Hindlimb muscle (tissue), 1 donor: Measurements from ENCODE around the gene DUS2. TPM values are rescaled to one million over a fixed set of nuclear protein-coding genes. Genes with fewer than 3 reads are reported as not detected.
A peak's percentile ranks its signal among the peaks of the same experiment; 100 is the strongest.
"Not testable (repeated sequence)": the region's sequence is repeated elsewhere in the genome, so short reads cannot be mapped to it uniquely, and the experiment has no call there.

Experiments used
- DNase-seq: peaks from one replicate; pipeline ENCODE4 v3.0.0-alpha.2; 2013
- polyA plus RNA-seq: library from polyadenylated mRNA; unstranded; fragments of 120-200 nt; gene quantifications from one replicate; pipeline ENCODE4 v1.2.1, GENCODE V29; 2013; ENCODE audit not compliant: insufficient read length

DUS2 gene
- 8.7 TPM for polyA plus RNA-seq

DNA sequence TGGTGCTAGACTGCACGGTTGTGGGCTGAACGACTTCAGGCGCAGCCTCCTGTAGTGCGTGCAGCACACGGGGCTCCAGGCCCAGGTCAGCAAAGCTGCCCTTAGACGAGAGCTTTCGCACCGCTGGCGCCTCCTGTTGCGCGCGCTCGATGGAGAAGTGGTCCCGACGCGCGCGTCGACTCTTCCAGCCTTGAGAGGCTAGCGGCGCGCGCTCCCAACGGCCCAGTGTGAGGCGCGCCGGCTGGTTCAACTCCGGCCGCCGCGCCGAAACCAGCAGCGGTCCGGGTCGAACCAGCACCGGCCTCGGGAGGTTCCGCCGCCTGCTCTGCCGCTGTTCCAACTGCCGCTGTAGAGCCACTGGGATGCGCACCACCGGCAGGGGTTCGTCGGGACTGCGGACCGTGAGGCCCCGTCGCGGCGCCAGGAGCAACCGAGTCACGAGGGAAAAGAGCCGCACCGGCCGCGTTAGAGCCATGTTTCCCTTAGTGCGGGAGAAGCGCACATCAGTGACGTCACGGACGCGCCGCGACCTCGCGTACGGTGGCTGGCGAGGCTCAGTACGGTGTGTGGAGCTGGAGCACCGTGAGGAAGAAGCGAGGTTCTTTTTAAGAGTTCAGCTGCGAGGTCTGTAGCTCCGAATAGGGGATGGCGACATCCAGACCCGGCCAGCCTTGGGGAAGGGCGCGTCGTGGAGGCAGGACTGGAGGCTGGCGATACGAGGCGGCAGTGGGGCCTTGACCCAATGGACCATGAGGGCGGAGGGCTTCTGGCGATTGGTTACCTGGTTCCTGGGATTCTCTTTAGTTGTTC, at the start of gene DUS2, which contains the start of gene DDX28:
Gene DUS2 (plus strand): TSS at position 557 of the 810 bp plus-strand sequence. CDS start 14,740 bp downstream, outside the sequence.
Gene DDX28 (minus strand): TSS at position 505 of the 810 bp plus-strand sequence. CDS start 30 bp downstream, at position 475.
- DNase-seq = peak; percentile 97

DNA sequence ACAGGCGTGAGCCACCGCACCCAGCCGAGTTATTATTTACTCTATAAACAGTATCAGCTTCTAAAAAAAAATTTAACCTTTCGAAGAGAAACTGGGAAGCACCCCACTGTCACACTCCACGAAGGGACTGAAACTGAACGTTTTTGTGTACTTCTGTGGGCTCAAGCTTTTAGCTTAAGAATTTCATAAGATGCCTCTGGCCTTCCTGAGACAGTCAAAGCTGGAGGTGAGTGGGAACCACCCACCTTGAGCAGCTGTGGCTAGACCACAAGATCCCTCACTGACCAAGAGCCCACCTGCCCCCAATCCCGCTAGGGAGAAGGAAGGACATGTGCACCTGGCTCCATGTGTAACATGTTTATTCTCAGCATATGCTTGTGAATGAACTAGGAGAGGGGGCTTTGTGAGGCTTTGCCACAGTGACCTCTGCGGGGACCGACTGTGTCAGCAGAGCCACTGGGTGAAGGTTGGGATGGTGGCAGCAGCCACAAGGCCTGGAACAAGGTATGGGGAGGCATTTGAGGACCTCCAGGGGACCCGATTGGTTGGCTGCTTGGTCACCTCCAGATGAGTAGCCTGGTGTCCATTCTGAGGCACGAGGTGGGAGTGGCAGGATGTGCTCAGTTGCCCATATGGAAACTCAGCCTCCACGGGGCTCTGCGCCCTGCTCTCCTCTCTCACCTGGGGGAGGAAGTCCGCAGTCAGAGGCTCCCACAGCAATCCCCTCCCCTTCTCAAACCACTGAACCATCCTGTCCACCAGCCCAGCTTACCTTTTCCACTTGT, 47.6 kb upstream of the DUS2 start:
- DNase-seq = no peak

- DNase-seq = no peak
These were observed 46.9 kb upstream of the DUS2 start for GRCh38 chr16:67976205-67976604.

DNA sequence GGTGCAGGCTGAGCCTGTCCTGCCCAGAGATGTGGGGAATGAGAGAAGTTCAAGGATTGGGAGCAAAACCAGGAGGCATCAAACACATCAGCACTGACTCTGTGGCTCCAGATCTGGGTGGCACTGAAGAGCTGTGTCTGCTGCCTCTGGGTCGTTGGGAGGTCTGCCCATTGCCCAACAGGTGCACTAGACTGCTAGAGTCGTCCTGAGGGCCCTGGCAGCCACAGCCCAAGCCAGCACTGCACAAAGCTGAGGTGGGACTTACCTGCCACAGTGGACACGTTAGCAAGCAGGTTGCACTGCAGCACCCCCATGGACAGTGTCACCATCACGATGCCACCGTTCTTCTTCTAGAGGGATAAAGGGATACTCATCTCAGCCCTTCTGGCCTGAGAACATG, 46.1 kb upstream of the DUS2 start:
- no peak for DNase-seq

DNA sequence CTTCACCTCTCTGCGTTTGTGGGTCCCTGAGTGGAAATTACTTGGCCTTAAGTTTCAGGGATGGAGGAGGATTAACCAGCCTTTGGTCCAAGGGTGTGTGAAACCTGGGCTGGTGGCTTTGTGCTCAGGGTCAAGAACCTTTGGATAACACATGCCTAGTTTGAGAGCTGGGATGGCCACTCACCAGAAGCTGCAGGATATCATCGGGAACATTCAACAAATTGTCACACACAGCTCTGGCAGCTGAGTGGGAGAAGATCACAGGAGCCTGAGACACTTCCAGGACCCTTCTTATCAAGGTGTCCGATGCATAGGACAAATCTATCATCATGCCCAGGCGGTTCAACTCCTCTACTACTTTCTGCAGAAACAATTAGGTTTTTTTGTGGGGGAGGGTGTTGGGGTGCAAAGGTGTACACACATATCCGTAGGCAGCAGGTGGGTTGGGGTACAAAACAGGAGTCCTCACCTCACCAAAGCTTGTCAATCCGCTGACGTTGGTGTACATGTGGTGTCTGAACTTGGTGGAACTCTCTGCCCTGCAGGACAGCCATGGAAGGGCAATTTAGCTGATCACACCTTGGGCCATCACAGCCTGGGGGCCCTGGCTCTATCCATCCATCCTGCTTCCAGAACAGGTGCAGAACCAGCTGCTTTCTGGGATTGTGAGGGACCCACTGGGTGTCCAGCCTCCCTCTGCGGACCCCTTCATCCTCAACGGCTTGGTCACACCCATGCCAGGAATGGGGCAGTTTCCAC, 45.4 kb upstream of the DUS2 start:
- DNase-seq = no peak

- DNase-seq = no peak
These were observed 43.0 kb upstream of the DUS2 start, which contains the start of gene DPEP3 for GRCh38 chr16:67979955-67980678. Gene DPEP3 (minus strand): TSS chr16:67980499. CDS start chr16:67980380, 119 bp downstream.

- DNase-seq = no peak
These were observed 40.9 kb upstream of the DUS2 start for GRCh38 chr16:67982011-67982696.

GRCh38 chr16:67986949-67987348, 36.1 kb upstream of the DUS2 start:
- no peak for DNase-seq

DNA sequence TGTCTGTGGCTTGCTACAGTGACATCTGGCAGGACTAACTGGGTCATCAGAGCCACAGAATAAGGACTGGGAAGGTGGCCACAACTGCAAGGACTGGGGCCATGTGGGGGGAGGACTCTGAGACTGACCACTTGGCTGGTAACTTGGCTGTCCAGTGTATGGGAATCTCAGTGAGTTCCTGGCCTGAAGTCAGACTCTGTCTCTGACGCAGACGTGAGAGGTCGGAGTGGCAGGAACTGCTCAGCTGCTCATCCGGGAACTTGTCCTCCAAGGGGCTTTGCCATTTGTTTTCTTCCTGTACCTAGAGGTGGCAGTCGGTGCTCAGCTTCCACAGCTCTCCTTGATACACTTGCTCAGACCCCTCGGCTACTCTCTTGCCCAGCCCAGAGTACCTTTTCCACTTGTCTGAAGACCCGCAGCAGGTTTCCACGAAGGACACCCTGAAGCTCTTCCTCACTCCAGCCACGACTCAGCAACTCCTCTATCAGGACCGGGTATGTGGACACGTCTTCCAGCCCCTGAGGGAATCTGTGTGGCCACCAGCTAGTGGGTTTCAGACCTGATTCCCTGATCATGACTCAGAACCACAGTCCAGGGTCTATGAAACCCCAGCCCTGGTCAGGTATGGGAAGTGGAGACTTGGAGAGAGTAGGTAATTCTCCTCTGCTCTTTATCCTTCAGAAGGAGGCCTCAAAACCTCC, 35.5 kb upstream of the DUS2 start:
- no peak for DNase-seq

DNA sequence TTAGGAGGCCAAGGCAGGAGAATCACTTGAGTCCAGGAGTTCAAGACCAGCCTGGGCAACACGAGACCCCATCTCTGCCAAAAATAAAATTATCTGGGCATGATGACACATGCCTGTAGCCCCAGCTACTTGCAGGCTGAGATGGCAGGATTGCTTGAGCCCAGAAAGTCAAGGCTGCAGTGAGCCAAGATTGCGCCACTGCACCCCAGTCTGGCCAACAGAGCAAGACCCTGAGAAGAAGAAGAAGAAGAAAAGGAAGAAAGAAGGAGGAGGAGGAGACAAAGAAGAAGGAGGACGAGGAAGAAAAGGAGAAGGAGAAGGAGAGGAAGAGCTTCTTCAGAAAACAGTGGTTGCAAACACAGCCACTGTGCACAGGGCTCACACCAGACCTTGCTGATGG, 34.4 kb upstream of the DUS2 start:
- DNase-seq = no peak

GRCh38 chr16:67989322-67990017, 33.6 kb upstream of the DUS2 start:
- DNase-seq = no peak

GRCh38 chr16:67990018-67990386, 33.1 kb upstream of the DUS2 start:
- DNase-seq = no peak

- DNase-seq = no peak
These were observed 30.4 kb upstream of the DUS2 start for GRCh38 chr16:67992661-67993206.

- peak; percentile 65 for DNase-seq
These were observed 29.7 kb upstream of the DUS2 start for GRCh38 chr16:67993207-67994039.

DNA sequence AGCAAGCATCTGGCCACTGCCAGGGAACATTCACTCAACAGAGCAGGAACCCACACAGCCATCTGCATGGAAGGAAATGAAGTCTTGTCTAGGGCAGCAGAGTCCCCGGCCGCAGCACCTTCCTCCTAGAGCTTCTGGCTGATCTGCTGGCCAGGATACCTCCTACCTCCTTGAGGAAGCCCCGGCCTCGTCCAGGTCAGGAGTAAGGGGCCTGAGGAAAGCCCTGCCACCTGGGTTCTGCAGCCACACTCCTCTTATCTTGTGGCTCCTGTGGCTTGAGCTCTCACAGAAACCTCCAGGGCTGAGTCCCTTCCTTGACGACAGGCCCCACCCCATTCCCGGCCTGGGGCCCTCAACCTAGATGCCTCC, 29.1 kb upstream of the DUS2 start:
- DNase-seq = not testable (repeated sequence)

GRCh38 chr16:67995423-67995822, 27.7 kb upstream of the DUS2 start:
- DNase-seq = no peak

- DNase-seq = no peak
These were observed 26.4 kb upstream of the DUS2 start for GRCh38 chr16:67996666-67997065.

GRCh38 chr16:67998231-67998778, 24.8 kb upstream of the DUS2 start:
- not testable (repeated sequence) for DNase-seq
